NCI-H1417 (cell line): ENCODE results near the gene DDO.

Experiments
- DNase-seq, 3 experiments: peaks; one replicate each; lab custom pipeline; 2025; lab: John Stamatoyannopoulos, UW

Gene DDO

GRCh38 chr6:110415086-110415916, at the start of gene DDO:
Gene DDO (minus strand): TSS chr6:110415575. CDS start chr6:110413462, 2,113 bp downstream.
- no peak for DNase-seq

GRCh38 chr6:110462884-110463481, 47.6 kb upstream of the DDO start:
- DNase-seq = no peak

- DNase-seq = no peak
Measured at GRCh38 chr6:110461376-110461775, 46.0 kb upstream of the DDO start.

GRCh38 chr6:110459137-110459536, 43.8 kb upstream of the DDO start:
- DNase-seq = no peak

- DNase-seq = no peak
Measured at GRCh38 chr6:110458476-110458875, 43.1 kb upstream of the DDO start.

- DNase-seq = peak in 1 of 3 experiments; percentile 21
Measured at GRCh38 chr6:110457567-110458175, 42.3 kb upstream of the DDO start.

- DNase-seq = peak in 1 of 3 experiments; percentile 16
Measured at GRCh38 chr6:110456694-110457093, 41.3 kb upstream of the DDO start.

- DNase-seq = no peak
Measured at GRCh38 chr6:110449541-110449895, 34.1 kb upstream of the DDO start.

GRCh38 chr6:110448846-110449540, 33.6 kb upstream of the DDO start:
- no peak for DNase-seq

- no peak for DNase-seq
Measured at GRCh38 chr6:110447761-110448160, 32.4 kb upstream of the DDO start.

- DNase-seq = peak in 1 of 3 experiments; percentile 53
Measured at GRCh38 chr6:110446405-110446804, 31.0 kb upstream of the DDO start.

- no peak for DNase-seq
Measured at GRCh38 chr6:110440026-110440425, 24.7 kb upstream of the DDO start.

GRCh38 chr6:110439356-110439755, 24.0 kb upstream of the DDO start:
- no peak for DNase-seq

GRCh38 chr6:110434961-110435602, 19.7 kb upstream of the DDO start:
- DNase-seq = no peak

GRCh38 chr6:110432285-110432900, 17.0 kb upstream of the DDO start:
- no peak for DNase-seq

- DNase-seq = no peak
Measured at GRCh38 chr6:110430741-110431140, 15.4 kb upstream of the DDO start.

- DNase-seq = peak; percentile 58 to 80 (median 79)
Measured at GRCh38 chr6:110430236-110430635, 14.9 kb upstream of the DDO start.

- DNase-seq = no peak
Measured at GRCh38 chr6:110428153-110428552, 12.8 kb upstream of the DDO start.

- no peak for DNase-seq
Measured at GRCh38 chr6:110425816-110426215, 10.4 kb upstream of the DDO start.

- no peak for DNase-seq
Measured at GRCh38 chr6:110422444-110422822, 7.1 kb upstream of the DDO start.

- no peak for DNase-seq
Measured at GRCh38 chr6:110421749-110422443, 6.5 kb upstream of the DDO start.
